ENCODE results near the gene GORASP1. TPM values are rescaled to one million over a fixed set of nuclear protein-coding genes. Genes with fewer than 3 reads are reported as not detected.

The GORASP1 gene
- polyA plus RNA-seq, 4 donors: 30.5 to 60.0 (median 42.4) TPM

GRCh38 chr3:39137991-39138803, 30.8 kb upstream of the GORASP1 start:
- Histone ChIP-seq H3K4me1 (ENCODE audit: control insufficient read depth in 3 of 3, insufficient read depth in 2 of 3, low read depth in 1 of 3, low read length in 2 of 3) (peaks cover 7 to 29% (median 19%) of the 10 kb centered on the region in 3 donors), H3K27me3 (ENCODE audit: control insufficient read depth in 3 of 3, insufficient read depth in 3 of 3, low read length in 3 of 3) (no peaks in the 10 kb centered on the region), H3K36me3 (ENCODE audit: control insufficient read depth in 3 of 3, insufficient read depth in 2 of 3, low read depth in 1 of 3, low read length in 3 of 3) (peaks cover 3 to 54% (median 6%) of the 10 kb centered on the region in 3 donors), H3K9me3 (ENCODE audit: control insufficient read depth in 2 of 2, insufficient read depth in 1 of 2, low read depth in 1 of 2, low read length in 1 of 2) (no peaks in the 10 kb centered on the region), H3K4me3 (ENCODE audit: low read depth in 1 of 3, low read length in 3 of 3) (no peak overlapping the region), H3K27ac (ENCODE audit: low read depth in 1 of 3, low read length in 2 of 3) (no peak overlapping the region)
- 94% methylated on average over 10 of the region's 10 CpGs for WGBS, 3 donors
- FAIRE-seq: no peak
- no peak for DNase-seq

- no peak for DNase-seq
- peaks cover 6 to 22% (median 13%) of the 10 kb centered on the region in 3 donors for H3K4me1 ChIP-seq (ENCODE audit: control insufficient read depth in 3 of 3, insufficient read depth in 2 of 3, low read depth in 1 of 3, low read length in 2 of 3)
These were observed 30.1 kb upstream of the GORASP1 start for GRCh38 chr3:39137435-39137936.

GRCh38 chr3:39136533-39137434, 29.4 kb upstream of the GORASP1 start:
- WGBS, 3 donors: 91 to 92% (median 92%) methylated on average over 20 to 21 of the region's 21 CpGs

More at GRCh38 chr3:39137435-39137936, 30.1 kb upstream of the GORASP1 start:
- Histone ChIP-seq H3K4me3 (ENCODE audit: low read depth in 1 of 3, low read length in 3 of 3) (no peak overlapping the region), H3K27me3 (ENCODE audit: control insufficient read depth in 3 of 3, insufficient read depth in 3 of 3, low read length in 3 of 3) (no peaks in the 10 kb centered on the region), H3K9me3 (ENCODE audit: control insufficient read depth in 2 of 2, insufficient read depth in 1 of 2, low read depth in 1 of 2, low read length in 1 of 2) (no peaks in the 10 kb centered on the region), H3K36me3 (ENCODE audit: control insufficient read depth in 3 of 3, insufficient read depth in 2 of 3, low read depth in 1 of 3, low read length in 3 of 3) (peaks cover 0 to 47% (median 6%) of the 10 kb centered on the region in 3 donors), H3K27ac (ENCODE audit: low read depth in 1 of 3, low read length in 2 of 3) (no peak overlapping the region)
- FAIRE-seq: no peak
- WGBS, 3 donors: 95 to 98% (median 96%) methylated on average over 18 of the region's 18 CpGs

GRCh38 chr3:39135170-39135805, 27.9 kb upstream of the GORASP1 start:
- peaks cover 0 to 30% (median 4%) of the 10 kb centered on the region in 3 donors for H3K36me3 ChIP-seq (ENCODE audit: control insufficient read depth in 3 of 3, insufficient read depth in 2 of 3, low read depth in 1 of 3, low read length in 3 of 3)
- no peaks in the 10 kb centered on the region for H3K27me3 ChIP-seq (ENCODE audit: control insufficient read depth in 3 of 3, insufficient read depth in 3 of 3, low read length in 3 of 3)
- FAIRE-seq (no peak), DNase-seq (peak in 1 of 2 donors; percentile 55)
- H3K27ac ChIP-seq (ENCODE audit: low read depth in 1 of 3, low read length in 2 of 3): no peak overlapping the region
- H3K4me1 ChIP-seq (ENCODE audit: control insufficient read depth in 3 of 3, insufficient read depth in 2 of 3, low read depth in 1 of 3, low read length in 2 of 3): peaks cover 0 to 10% (median 3%) of the 10 kb centered on the region in 3 donors
- 62 to 68% (median 65%) methylated on average over 8 of the region's 8 CpGs for WGBS, 3 donors
- H3K4me3 ChIP-seq (ENCODE audit: low read depth in 1 of 3, low read length in 3 of 3): no peak overlapping the region
- no peaks in the 10 kb centered on the region for H3K9me3 ChIP-seq (ENCODE audit: control insufficient read depth in 2 of 2, insufficient read depth in 1 of 2, low read depth in 1 of 2, low read length in 1 of 2)

More at GRCh38 chr3:39136533-39137434, 29.4 kb upstream of the GORASP1 start:
- Histone ChIP-seq H3K36me3 (ENCODE audit: control insufficient read depth in 3 of 3, insufficient read depth in 2 of 3, low read depth in 1 of 3, low read length in 3 of 3) (peaks cover 0 to 40% (median 6%) of the 10 kb centered on the region in 3 donors), H3K27me3 (ENCODE audit: control insufficient read depth in 3 of 3, insufficient read depth in 3 of 3, low read length in 3 of 3) (no peaks in the 10 kb centered on the region), H3K27ac (ENCODE audit: low read depth in 1 of 3, low read length in 2 of 3) (no peak overlapping the region), H3K4me1 (ENCODE audit: control insufficient read depth in 3 of 3, insufficient read depth in 2 of 3, low read depth in 1 of 3, low read length in 2 of 3) (peaks cover 4 to 15% (median 11%) of the 10 kb centered on the region in 3 donors), H3K4me3 (ENCODE audit: low read depth in 1 of 3, low read length in 3 of 3) (no peak overlapping the region), H3K9me3 (ENCODE audit: control insufficient read depth in 2 of 2, insufficient read depth in 1 of 2, low read depth in 1 of 2, low read length in 1 of 2) (no peaks in the 10 kb centered on the region)
- DNase-seq (no peak), FAIRE-seq (no peak)

- peaks cover 0 to 10% (median 0%) of the 10 kb centered on the region in 3 donors for H3K4me1 ChIP-seq (ENCODE audit: control insufficient read depth in 3 of 3, insufficient read depth in 2 of 3, low read depth in 1 of 3, low read length in 2 of 3)
- H3K27ac ChIP-seq (ENCODE audit: low read depth in 1 of 3, low read length in 2 of 3): no peak overlapping the region
- DNase-seq: no peak
- 74 to 85% (median 75%) methylated on average over 6 to 7 of the region's 7 CpGs for WGBS, 3 donors
- no peaks in the 10 kb centered on the region for H3K27me3 ChIP-seq (ENCODE audit: control insufficient read depth in 3 of 3, insufficient read depth in 3 of 3, low read length in 3 of 3)
- peaks cover 0 to 29% (median 0%) of the 10 kb centered on the region in 3 donors for H3K36me3 ChIP-seq (ENCODE audit: control insufficient read depth in 3 of 3, insufficient read depth in 2 of 3, low read depth in 1 of 3, low read length in 3 of 3)
- FAIRE-seq: no peak
- H3K9me3 ChIP-seq (ENCODE audit: control insufficient read depth in 2 of 2, insufficient read depth in 1 of 2, low read depth in 1 of 2, low read length in 1 of 2): no peaks in the 10 kb centered on the region
- no peak overlapping the region for H3K4me3 ChIP-seq (ENCODE audit: low read depth in 1 of 3, low read length in 3 of 3)
These were observed 26.9 kb upstream of the GORASP1 start for GRCh38 chr3:39134305-39134704.

- Histone ChIP-seq H3K27me3 (ENCODE audit: control insufficient read depth in 3 of 3, insufficient read depth in 3 of 3, low read length in 3 of 3) (no peaks in the 10 kb centered on the region), H3K4me3 (ENCODE audit: low read depth in 1 of 3, low read length in 3 of 3) (no peak overlapping the region), H3K36me3 (ENCODE audit: control insufficient read depth in 3 of 3, insufficient read depth in 2 of 3, low read depth in 1 of 3, low read length in 3 of 3) (peaks cover 0 to 26% (median 0%) of the 10 kb centered on the region in 3 donors), H3K4me1 (ENCODE audit: control insufficient read depth in 3 of 3, insufficient read depth in 2 of 3, low read depth in 1 of 3, low read length in 2 of 3) (peaks cover 0 to 10% (median 0%) of the 10 kb centered on the region in 3 donors), H3K9me3 (ENCODE audit: control insufficient read depth in 2 of 2, insufficient read depth in 1 of 2, low read depth in 1 of 2, low read length in 1 of 2) (no peaks in the 10 kb centered on the region), H3K27ac (ENCODE audit: low read depth in 1 of 3, low read length in 2 of 3) (no peak overlapping the region)
- DNase-seq (no peak), FAIRE-seq (no peak)
- 69 to 77% (median 71%) methylated on average over 6 of the region's 6 CpGs for WGBS, 3 donors
These were observed 26.4 kb upstream of the GORASP1 start for GRCh38 chr3:39133822-39134221.

GRCh38 chr3:39133093-39133490, 25.7 kb upstream of the GORASP1 start:
- H3K4me1 ChIP-seq (ENCODE audit: control insufficient read depth in 3 of 3, insufficient read depth in 2 of 3, low read depth in 1 of 3, low read length in 2 of 3): peaks cover 0 to 10% (median 0%) of the 10 kb centered on the region in 3 donors
- peaks cover 0 to 24% (median 0%) of the 10 kb centered on the region in 3 donors for H3K36me3 ChIP-seq (ENCODE audit: control insufficient read depth in 3 of 3, insufficient read depth in 2 of 3, low read depth in 1 of 3, low read length in 3 of 3)
- no peak for FAIRE-seq
- H3K9me3 ChIP-seq (ENCODE audit: control insufficient read depth in 2 of 2, insufficient read depth in 1 of 2, low read depth in 1 of 2, low read length in 1 of 2): no peaks in the 10 kb centered on the region
- no peak for DNase-seq
- H3K4me3 ChIP-seq (ENCODE audit: low read depth in 1 of 3, low read length in 3 of 3): no peak overlapping the region
- no peaks in the 10 kb centered on the region for H3K27me3 ChIP-seq (ENCODE audit: control insufficient read depth in 3 of 3, insufficient read depth in 3 of 3, low read length in 3 of 3)
- WGBS, 3 donors: 90 to 100% (median 95%) methylated on average over 1 of the region's 1 CpG
- no peak overlapping the region for H3K27ac ChIP-seq (ENCODE audit: low read depth in 1 of 3, low read length in 2 of 3)

All from small intestine (tissue), 7 donors.